H9 (cell line): ENCODE results near the gene TRAF2. TPM values are rescaled to one million over a fixed set of nuclear protein-coding genes. Genes with fewer than 3 reads are reported as not detected.

ENCODE experiments used
- DNase-seq: peaks from one replicate; pipeline ENCODE4 v3.0.0-alpha.2; 2017
- H2AFZ ChIP-seq: one replicate; pipeline ENCODE4 v1.6.1; 2013; ENCODE audit warnings: mild to moderate bottlenecking, low read length, control low read depth, moderate library complexity
- H2AK5ac ChIP-seq: 2 replicates; pipeline ENCODE4 v1.6.1; 2013; ENCODE audit warnings: low read length, control low read depth, mixed read lengths; ENCODE audit not compliant: insufficient read length
- H2BK120ac ChIP-seq: one replicate; pipeline ENCODE4 v1.6.1; 2013; ENCODE audit warnings: low read depth, mild to moderate bottlenecking, low read length, control low read depth, inconsistent platforms; ENCODE audit not compliant: poor library complexity, severe bottlenecking
- H2BK12ac ChIP-seq: 2 replicates; pipeline ENCODE4 v1.6.1; 2013; ENCODE audit warnings: low read length, control low read depth, mixed read lengths, low read depth; ENCODE audit not compliant: insufficient read length
- H2BK15ac ChIP-seq: 2 replicates; pipeline ENCODE4 v1.6.1; 2013; ENCODE audit warnings: low read depth, low read length, control low read depth
- H2BK20ac ChIP-seq: one replicate; pipeline ENCODE4 v1.6.1; 2013; ENCODE audit warnings: low read depth, mild to moderate bottlenecking, low read length, control low read depth, inconsistent platforms; ENCODE audit not compliant: poor library complexity, severe bottlenecking
- H2BK5ac ChIP-seq: 2 replicates; pipeline ENCODE4 v1.6.1; 2013; ENCODE audit warnings: low read length, control low read depth, mixed read lengths; ENCODE audit not compliant: insufficient read length
- H3K14ac ChIP-seq: 2 replicates; pipeline ENCODE4 v1.6.1; 2013; ENCODE audit warnings: low read length, control low read depth; ENCODE audit not compliant: insufficient read depth
- H3K18ac ChIP-seq: 2 replicates; pipeline ENCODE4 v1.6.1; 2013; ENCODE audit warnings: low read depth, mild to moderate bottlenecking, mixed read lengths, low read length, control low read depth; ENCODE audit not compliant: insufficient read length
- H3K23ac ChIP-seq: 2 replicates; pipeline ENCODE4 v1.6.1; 2013; ENCODE audit warnings: low read length, control low read depth, mixed read lengths, low read depth; ENCODE audit not compliant: insufficient read length
- H3K23me2 ChIP-seq: 2 replicates; pipeline ENCODE4 v1.6.1; 2013; ENCODE audit warnings: low read depth, mild to moderate bottlenecking, mixed read lengths, low read length, control low read depth; ENCODE audit not compliant: insufficient read length, poor library complexity, severe bottlenecking
- H3K27ac ChIP-seq: 2 replicates; pipeline ENCODE4 v1.5.1; 2013; ENCODE audit warnings: low read length, control low read depth, mixed read lengths, low read depth; ENCODE audit not compliant: insufficient read length
- H3K27me3 ChIP-seq: 2 replicates; pipeline ENCODE4 v1.6.1; 2013; ENCODE audit warnings: low read length, control low read depth, inconsistent platforms; ENCODE audit not compliant: insufficient read depth
- H3K4ac ChIP-seq: 2 replicates; pipeline ENCODE4 v1.6.1; 2013; ENCODE audit warnings: low read depth, mild to moderate bottlenecking, control low read depth, inconsistent platforms, low read length, moderate library complexity
- H3K4me1 ChIP-seq: 2 replicates; pipeline ENCODE4 v1.6.1; 2013; ENCODE audit warnings: low read length, control low read depth, inconsistent platforms; ENCODE audit not compliant: insufficient read depth
- H3K4me2 ChIP-seq: 2 replicates; pipeline ENCODE4 v1.6.1; 2013; ENCODE audit warnings: low read length, control low read depth, mixed read lengths; ENCODE audit not compliant: insufficient read length, insufficient read depth
- H3K56ac ChIP-seq: 2 replicates; pipeline ENCODE4 v1.6.1; 2013; ENCODE audit warnings: low read depth, mild to moderate bottlenecking, mixed read lengths, low read length, control low read depth; ENCODE audit not compliant: insufficient read length
- H3K79me1 ChIP-seq: 2 replicates; pipeline ENCODE4 v1.6.1; 2013; ENCODE audit warnings: low read depth, mild to moderate bottlenecking, moderate library complexity, low read length, control low read depth, inconsistent platforms; ENCODE audit not compliant: insufficient read depth, poor library complexity, severe bottlenecking
- H3K79me2 ChIP-seq: 2 replicates; pipeline ENCODE4 v1.6.1; 2013; ENCODE audit warnings: low read length, control low read depth, inconsistent platforms; ENCODE audit not compliant: insufficient read depth
- H3K9ac ChIP-seq: 2 replicates; pipeline ENCODE4 v1.6.1; 2013; ENCODE audit warnings: low read length, control low read depth, mixed read lengths; ENCODE audit not compliant: insufficient read length; ENCODE audit errors: extremely low read depth
- H3K9me3 ChIP-seq: one replicate; pipeline ENCODE4 v1.6.1; 2013; ENCODE audit warnings: low read depth, low read length, inconsistent platforms; ENCODE audit not compliant: control insufficient read depth
- H3T11ph ChIP-seq: one replicate; pipeline ENCODE4 v1.6.1; 2013; ENCODE audit warnings: mild to moderate bottlenecking, low read length, control low read depth, inconsistent platforms
- H4K20me1 ChIP-seq: one replicate; pipeline ENCODE4 v1.6.1; 2013; ENCODE audit not compliant: control insufficient read depth, insufficient read length, insufficient read depth
- H4K5ac ChIP-seq: 2 replicates; pipeline ENCODE4 v1.6.1; 2013; ENCODE audit warnings: low read depth, mild to moderate bottlenecking, mixed read lengths, low read length, control low read depth; ENCODE audit not compliant: insufficient read length
- H4K8ac ChIP-seq: replicated peaks from 2 replicates; pipeline ENCODE4 v1.6.1; 2013; ENCODE audit warnings: low read length, control low read depth, mixed read lengths, low read depth; ENCODE audit not compliant: insufficient read length
- H4K91ac ChIP-seq: 2 replicates; pipeline ENCODE4 v1.6.1; 2013; ENCODE audit warnings: low read depth, mild to moderate bottlenecking, moderate library complexity, mixed read lengths, low read length, control low read depth; ENCODE audit not compliant: insufficient read length
- H3K27ac Mint-ChIP-seq, 3 experiments: 2 replicates in 2 of 3; 3 replicates in 1 of 3; pipeline ENCODE4 v1.8.0; 2020 to 2021; ENCODE audit warnings: mixed read lengths in 3 of 3, mild to moderate bottlenecking in 1 of 3, moderate library complexity in 1 of 3
- H3K27me3 Mint-ChIP-seq: 2 replicates; pipeline ENCODE4 v1.8.0; 2021; ENCODE audit warnings: low read depth, mild to moderate bottlenecking, moderate library complexity, mixed read lengths
- H3K36me3 Mint-ChIP-seq, 3 experiments: 2 replicates in 2 of 3; 3 replicates in 1 of 3; pipeline ENCODE4 v1.8.0; 2020 to 2021; ENCODE audit warnings: low read depth in 3 of 3, mixed read lengths in 3 of 3; ENCODE audit not compliant: insufficient read depth in 1 of 3
- H3K4me1 Mint-ChIP-seq, 2 experiments: 2 replicates each; pipeline ENCODE4 v1.8.0; 2020; ENCODE audit warnings: mixed read lengths in 2 of 2
- H3K4me3 Mint-ChIP-seq, 2 experiments: 2 replicates in 1 of 2; 3 replicates in 1 of 2; pipeline ENCODE4 v1.8.0; 2020 to 2021; ENCODE audit warnings: mild to moderate bottlenecking in 2 of 2, mixed read lengths in 2 of 2, moderate library complexity in 1 of 2
- H3K9me3 Mint-ChIP-seq, 2 experiments: 2 replicates in 1 of 2; 3 replicates in 1 of 2; pipeline ENCODE4 v1.8.0; 2020; ENCODE audit warnings: mild to moderate bottlenecking in 2 of 2, mixed read lengths in 2 of 2, moderate library complexity in 1 of 2
- WGBS: extraction: QIAGEN DNeasy Blood & Tissue Kit; methylation state at CpG from one replicate; pipeline ENCODE4 v1.1.7; 2013; ENCODE audit warnings: missing lambda C conversion rate, low lambda C conversion rate, mixed read lengths; ENCODE audit not compliant: insufficient read length; ENCODE audit errors: extremely low coverage; 5-methylcytosine and 5-hydroxymethylcytosine counted together
- total RNA-seq: library from RNA; stranded (reverse); gene quantifications from 2 replicates; pipeline ENCODE4 v1.2.1, GENCODE V29; 2021
- TF ChIP-seq, protein P1 (sequence below): fragments of 200-600 bp; sonication (generic); conservative IDR thresholded peaks from 3 replicates; pipeline ENCODE4 v1.8.0; 2021; ENCODE audit warnings: antibody characterized with exemption, mild to moderate bottlenecking

The TRAF2 gene
- total RNA-seq, 1 experiment from 2014 or later: 48.8 TPM

DNA sequence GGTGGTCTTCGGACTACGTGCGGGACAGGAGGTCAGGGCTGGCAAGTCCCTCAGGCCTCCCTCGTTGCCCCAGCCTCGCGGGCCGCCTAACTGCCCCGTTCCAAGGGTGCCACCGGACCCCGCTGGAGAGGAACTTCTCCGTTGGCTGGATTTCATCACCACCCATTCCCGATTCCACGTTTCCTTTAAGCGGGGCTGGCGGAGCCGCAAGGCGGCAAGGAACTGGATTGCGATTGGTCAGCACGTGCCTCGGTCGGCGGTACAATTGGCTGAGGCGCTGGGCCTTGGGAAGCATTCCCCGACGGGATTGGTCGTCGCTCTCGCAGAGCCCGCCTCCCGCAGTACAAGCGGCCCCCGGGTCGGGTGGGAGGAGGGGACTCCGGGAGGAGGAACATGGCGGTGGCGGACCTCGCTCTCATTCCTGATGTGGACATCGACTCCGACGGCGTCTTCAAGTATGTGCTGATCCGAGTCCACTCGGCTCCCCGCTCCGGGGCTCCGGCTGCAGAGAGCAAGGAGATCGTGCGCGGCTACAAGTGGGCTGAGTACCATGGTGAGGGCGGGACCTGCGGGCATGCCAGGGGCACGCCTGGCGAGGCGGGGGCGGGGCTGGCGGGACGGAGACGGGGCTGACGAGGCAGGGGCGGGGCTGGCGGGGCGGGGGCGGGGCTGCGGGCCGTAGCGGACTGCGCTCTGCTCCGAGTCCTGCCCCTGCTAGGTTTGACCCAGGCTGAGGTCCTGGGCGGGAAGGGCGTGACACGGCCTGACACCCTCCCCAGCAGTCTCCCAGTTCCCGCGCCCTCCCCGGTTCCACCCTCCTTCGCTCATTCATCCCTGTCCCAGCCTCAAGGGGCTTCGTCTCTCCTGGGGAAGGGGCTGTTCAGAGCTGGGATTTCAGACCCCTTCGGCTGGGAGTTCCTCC is 37.0 kb upstream of the TRAF2 start, which contains the start of gene PHPT1:
TSS of gene PHPT1 (plus strand) at position 372 of the 922 bp plus-strand sequence. CDS start at position 394, 22 bp downstream.
- Histone ChIP-seq H2BK15ac (no peak within 1 kb of the TSS), H3K79me2 (no peaks in the 10 kb centered on the region), H2BK120ac (no peak within 1 kb of the TSS), H3K56ac (no peak within 1 kb of the TSS), H3K23ac (no peak within 1 kb of the TSS), H3K23me2 (peaks cover 8% of the 10 kb centered on the region), H3K4me1 (no peaks in the 10 kb centered on the region), H2BK12ac (no peak within 1 kb of the TSS), H3K14ac (peak within 1 kb of the TSS; percentile 97), H4K91ac (no peak within 1 kb of the TSS), H3K4ac (no peak within 1 kb of the TSS), H3T11ph (no peak within 1 kb of the TSS), H3K4me2 (peak within 1 kb of the TSS; percentile 78), H4K5ac (no peak within 1 kb of the TSS), H2BK20ac (no peak within 1 kb of the TSS), H3K9ac (peak within 1 kb of the TSS; percentile 75), H3K79me1 (no peaks in the 10 kb centered on the region), H2AFZ (no peak within 1 kb of the TSS), H3K9me3 (no peaks in the 10 kb centered on the region), H4K8ac (no peak within 1 kb of the TSS), H3K18ac (peak within 1 kb of the TSS; percentile 96), H4K20me1 (no peaks in the 10 kb centered on the region), H3K27me3 (no peaks in the 10 kb centered on the region), H3K27ac (no peak within 1 kb of the TSS), H2BK5ac (no peak within 1 kb of the TSS), H2AK5ac (no peak within 1 kb of the TSS)
- no CpG with 5 or more reads among the region's 77 CpGs for WGBS
- Mint-ChIP-seq H3K27me3 (peaks cover 2% of the 10 kb centered on the region), H3K36me3 (peaks cover 0 to 12% (median 10%) of the 10 kb centered on the region in 3 experiments; a peak in 4 of 7 replicates), H3K4me1 (peaks cover 2 to 5% of the 10 kb centered on the region in 2 experiments; a peak in 3 of 4 replicates), H3K9me3 (no peaks in the 10 kb centered on the region), H3K4me3 (peak within 1 kb of the TSS; percentile 91 to 93), H3K27ac (peak within 1 kb of the TSS; percentile 95 to 98 (median 97); a peak in 6 of 7 replicates)
- TF ChIP-seq, protein P1, sequence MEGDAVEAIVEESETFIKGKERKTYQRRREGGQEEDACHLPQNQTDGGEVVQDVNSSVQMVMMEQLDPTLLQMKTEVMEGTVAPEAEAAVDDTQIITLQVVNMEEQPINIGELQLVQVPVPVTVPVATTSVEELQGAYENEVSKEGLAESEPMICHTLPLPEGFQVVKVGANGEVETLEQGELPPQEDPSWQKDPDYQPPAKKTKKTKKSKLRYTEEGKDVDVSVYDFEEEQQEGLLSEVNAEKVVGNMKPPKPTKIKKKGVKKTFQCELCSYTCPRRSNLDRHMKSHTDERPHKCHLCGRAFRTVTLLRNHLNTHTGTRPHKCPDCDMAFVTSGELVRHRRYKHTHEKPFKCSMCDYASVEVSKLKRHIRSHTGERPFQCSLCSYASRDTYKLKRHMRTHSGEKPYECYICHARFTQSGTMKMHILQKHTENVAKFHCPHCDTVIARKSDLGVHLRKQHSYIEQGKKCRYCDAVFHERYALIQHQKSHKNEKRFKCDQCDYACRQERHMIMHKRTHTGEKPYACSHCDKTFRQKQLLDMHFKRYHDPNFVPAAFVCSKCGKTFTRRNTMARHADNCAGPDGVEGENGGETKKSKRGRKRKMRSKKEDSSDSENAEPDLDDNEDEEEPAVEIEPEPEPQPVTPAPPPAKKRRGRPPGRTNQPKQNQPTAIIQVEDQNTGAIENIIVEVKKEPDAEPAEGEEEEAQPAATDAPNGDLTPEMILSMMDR: no peak
- peak; percentile 99 for DNase-seq
